GM18508 (cell line): Measurements from ENCODE around the gene MSL1.
"Not testable (repeated sequence)": the region's sequence is repeated elsewhere in the genome, so short reads cannot be mapped to it uniquely, and the experiment has no call there.

Source experiments
- ATAC-seq: cut with Tn5 transposase; IDR thresholded peaks from one replicate; pipeline ENCODE4 v1.9.1; 2021; ENCODE audit warnings: moderate number of reproducible peaks; ENCODE audit not compliant: insufficient read depth, unreplicated experiment

MSL1 gene

GRCh38 chr17:40122999-40123810, 1.4 kb downstream of the MSL1 start:
- ATAC-seq = no peak

- no peak for ATAC-seq
Measured at GRCh38 chr17:40123811-40124114, 2.0 kb downstream of the MSL1 start.

GRCh38 chr17:40124279-40125141, 2.7 kb downstream of the MSL1 start:
- no peak for ATAC-seq

GRCh38 chr17:40129498-40129897, 7.7 kb downstream of the MSL1 start:
- no peak for ATAC-seq

- ATAC-seq = no peak
Measured at GRCh38 chr17:40130352-40131042, 8.7 kb downstream of the MSL1 start.

- no peak for ATAC-seq
Measured at GRCh38 chr17:40134184-40134583, 12.4 kb downstream of the MSL1 start.

- no peak for ATAC-seq
Measured at GRCh38 chr17:40135817-40136216, 14.0 kb downstream of the MSL1 start.

GRCh38 chr17:40139566-40140058, 17.8 kb downstream of the MSL1 start:
- no peak for ATAC-seq

- not testable (repeated sequence) for ATAC-seq
Measured at GRCh38 chr17:40143166-40143565, 21.4 kb downstream of the MSL1 start.

- no peak for ATAC-seq
Measured at GRCh38 chr17:40145476-40145875, 23.7 kb downstream of the MSL1 start.

GRCh38 chr17:40148527-40148926, 26.8 kb downstream of the MSL1 start:
- no peak for ATAC-seq

- ATAC-seq = no peak
Measured at GRCh38 chr17:40150276-40150675, 28.5 kb downstream of the MSL1 start.

- no peak for ATAC-seq
Measured at GRCh38 chr17:40151414-40151963, 29.7 kb downstream of the MSL1 start.

- ATAC-seq = no peak
Measured at GRCh38 chr17:40153603-40154236, 31.9 kb downstream of the MSL1 start.

- no peak for ATAC-seq
Measured at GRCh38 chr17:40157973-40158372, 36.2 kb downstream of the MSL1 start.

- no peak for ATAC-seq
Measured at GRCh38 chr17:40158438-40159013, 36.8 kb downstream of the MSL1 start.

- no peak for ATAC-seq
Measured at GRCh38 chr17:40159456-40159855, 37.7 kb downstream of the MSL1 start.

GRCh38 chr17:40167685-40168261, 46.0 kb downstream of the MSL1 start:
- no peak for ATAC-seq

GRCh38 chr17:40168262-40168832, 46.6 kb downstream of the MSL1 start:
- ATAC-seq = no peak
